Gastrocnemius medialis (tissue), 4 donors: ENCODE results near the gene TBCK.

ENCODE experiments used
- POLR2A ChIP-seq, 2 donors: fragments of 450-650 bp; IDR thresholded peaks; one replicate each; pipeline ENCODE4 v1.6.1; 2017; ENCODE audit warnings: antibody characterized with exemption in 2 of 2, mild to moderate bottlenecking in 2 of 2, moderate library complexity in 2 of 2
- TF ChIP-seq, protein P1 (sequence below), 5 experiments: fragments of 450-650 bp in 3 of 5; fragments of 200-600 bp in 2 of 5; sonication (generic) in 2 of 5; IDR thresholded peaks in 4 of 5; conservative IDR thresholded peaks in 1 of 5; 1 replicate in 4 of 5; 2 replicates in 1 of 5; pipeline ENCODE4 v1.5.1; 2016 to 2019; ENCODE audit warnings: antibody characterized with exemption in 5 of 5, mild to moderate bottlenecking in 3 of 5, moderate library complexity in 3 of 5

DNA sequence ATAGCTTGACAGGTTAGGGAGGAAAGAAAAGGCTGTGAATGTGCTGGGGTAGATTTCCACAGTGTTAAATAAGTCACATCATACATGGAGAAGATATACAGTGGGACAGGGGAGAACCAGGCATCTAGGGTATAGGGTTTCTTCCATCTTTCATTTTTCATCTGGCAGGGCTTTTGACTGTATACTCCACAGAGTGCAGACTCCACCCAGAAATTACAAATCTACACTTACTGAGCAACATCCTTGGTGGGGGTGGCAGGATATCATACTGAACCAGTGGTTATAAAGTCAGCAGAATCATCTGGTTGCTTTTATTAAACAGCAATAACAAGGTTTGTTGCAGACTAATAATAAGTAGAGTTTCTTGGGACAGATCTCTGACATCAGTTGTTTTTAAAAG lies 266.5 kb downstream of the TBCK start:
- no peak for TF ChIP-seq POLR2A (IDR thresholded peaks at IDR 0.05)
- TF ChIP-seq, protein P1, sequence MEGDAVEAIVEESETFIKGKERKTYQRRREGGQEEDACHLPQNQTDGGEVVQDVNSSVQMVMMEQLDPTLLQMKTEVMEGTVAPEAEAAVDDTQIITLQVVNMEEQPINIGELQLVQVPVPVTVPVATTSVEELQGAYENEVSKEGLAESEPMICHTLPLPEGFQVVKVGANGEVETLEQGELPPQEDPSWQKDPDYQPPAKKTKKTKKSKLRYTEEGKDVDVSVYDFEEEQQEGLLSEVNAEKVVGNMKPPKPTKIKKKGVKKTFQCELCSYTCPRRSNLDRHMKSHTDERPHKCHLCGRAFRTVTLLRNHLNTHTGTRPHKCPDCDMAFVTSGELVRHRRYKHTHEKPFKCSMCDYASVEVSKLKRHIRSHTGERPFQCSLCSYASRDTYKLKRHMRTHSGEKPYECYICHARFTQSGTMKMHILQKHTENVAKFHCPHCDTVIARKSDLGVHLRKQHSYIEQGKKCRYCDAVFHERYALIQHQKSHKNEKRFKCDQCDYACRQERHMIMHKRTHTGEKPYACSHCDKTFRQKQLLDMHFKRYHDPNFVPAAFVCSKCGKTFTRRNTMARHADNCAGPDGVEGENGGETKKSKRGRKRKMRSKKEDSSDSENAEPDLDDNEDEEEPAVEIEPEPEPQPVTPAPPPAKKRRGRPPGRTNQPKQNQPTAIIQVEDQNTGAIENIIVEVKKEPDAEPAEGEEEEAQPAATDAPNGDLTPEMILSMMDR (IDR thresholded peaks at IDR 0.05 in 4 of 5, conservative IDR thresholded peaks at IDR 0.05 in 1 of 5), result no peak
